ENCODE measurements around the gene GPRC5C.

DNA sequence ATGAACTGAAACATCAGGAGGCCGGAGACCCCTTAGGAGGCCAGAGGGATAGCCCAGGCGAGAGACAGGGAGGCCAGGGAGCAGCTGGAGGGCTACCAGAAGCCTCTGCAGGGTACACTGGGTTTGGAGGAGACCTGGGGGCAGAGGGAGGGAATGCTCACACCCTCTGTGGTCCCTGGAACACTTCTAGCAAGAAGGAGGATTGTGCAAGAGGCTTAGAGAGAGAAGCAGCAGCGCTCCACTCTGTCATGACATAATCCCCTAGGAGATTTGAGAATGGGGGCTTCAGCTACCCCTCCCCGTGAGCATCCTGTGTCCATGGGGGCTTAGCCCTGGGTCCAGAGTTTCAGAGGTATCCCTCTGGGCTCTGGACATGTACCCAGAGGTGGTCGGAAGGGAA, 48.7 kb upstream of the GPRC5C start:
- TF ChIP-seq EP300 (IDR thresholded peaks at IDR 0.05; ENCODE audit: low read depth in 2 of 2, low read length in 2 of 2): no peak
- TF ChIP-seq EP300 (CRISPR knock-in tag; IDR thresholded peaks at IDR 0.05; ENCODE audit: borderline replicate concordance): no peak
- no peak for TF ChIP-seq SETDB1 (CRISPR knock-in tag; IDR thresholded peaks at IDR 0.05; ENCODE audit: borderline replicate concordance)
- no peak for TF ChIP-seq SCMH1 (CRISPR knock-in tag; IDR thresholded peaks at IDR 0.05; ENCODE audit: borderline replicate concordance)
- TF ChIP-seq KDM5A (IDR thresholded peaks at IDR 0.05; ENCODE audit: borderline replicate concordance, low read length): no peak
- TF ChIP-seq, protein P1, sequence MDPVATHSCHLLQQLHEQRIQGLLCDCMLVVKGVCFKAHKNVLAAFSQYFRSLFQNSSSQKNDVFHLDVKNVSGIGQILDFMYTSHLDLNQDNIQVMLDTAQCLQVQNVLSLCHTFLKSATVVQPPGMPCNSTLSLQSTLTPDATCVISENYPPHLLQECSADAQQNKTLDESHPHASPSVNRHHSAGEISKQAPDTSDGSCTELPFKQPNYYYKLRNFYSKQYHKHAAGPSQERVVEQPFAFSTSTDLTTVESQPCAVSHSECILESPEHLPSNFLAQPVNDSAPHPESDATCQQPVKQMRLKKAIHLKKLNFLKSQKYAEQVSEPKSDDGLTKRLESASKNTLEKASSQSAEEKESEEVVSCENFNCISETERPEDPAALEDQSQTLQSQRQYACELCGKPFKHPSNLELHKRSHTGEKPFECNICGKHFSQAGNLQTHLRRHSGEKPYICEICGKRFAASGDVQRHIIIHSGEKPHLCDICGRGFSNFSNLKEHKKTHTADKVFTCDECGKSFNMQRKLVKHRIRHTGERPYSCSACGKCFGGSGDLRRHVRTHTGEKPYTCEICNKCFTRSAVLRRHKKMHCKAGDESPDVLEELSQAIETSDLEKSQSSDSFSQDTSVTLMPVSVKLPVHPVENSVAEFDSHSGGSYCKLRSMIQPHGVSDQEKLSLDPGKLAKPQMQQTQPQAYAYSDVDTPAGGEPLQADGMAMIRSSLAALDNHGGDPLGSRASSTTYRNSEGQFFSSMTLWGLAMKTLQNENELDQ (CRISPR knock-in tag; IDR thresholded peaks at IDR 0.05; ENCODE audit: borderline replicate concordance): no peak
- no peak for TF ChIP-seq POLR2A (IDR thresholded peaks at IDR 0.05; ENCODE audit: insufficient read depth in 1 of 2, low read depth in 2 of 2, low read length in 2 of 2)
- TF ChIP-seq MED8 (CRISPR knock-in tag; IDR thresholded peaks at IDR 0.05; ENCODE audit: insufficient replicate concordance): no peak
- no peak for TF ChIP-seq KLF16 (CRISPR knock-in tag; IDR thresholded peaks at IDR 0.05)

Measured in HepG2 (cell line).